Panc1 (cell line): ENCODE measurements around the gene C14orf132.

Source experiments
- CTCF ChIP-seq: fragments of 450-650 bp; IDR thresholded peaks from 2 replicates; pipeline ENCODE4 v1.5.1; 2017; ENCODE audit warnings: mild to moderate bottlenecking
- POLR2AphosphoS5 ChIP-seq: IDR thresholded peaks from 2 replicates; pipeline ENCODE4 v1.6.1; 2012; ENCODE audit warnings: mild to moderate bottlenecking, low read depth, low read length, moderate library complexity
- REST ChIP-seq, 2 experiments: IDR thresholded peaks; 2 replicates each; pipeline ENCODE4 v1.6.1; 2011 to 2012; ENCODE audit warnings: low read depth in 2 of 2, control low read depth in 1 of 2, low read length in 1 of 2, mild to moderate bottlenecking in 1 of 2, moderate library complexity in 1 of 2; ENCODE audit not compliant: insufficient read depth in 1 of 2
- TCF7L2 ChIP-seq: IDR thresholded peaks from 2 replicates; pipeline ENCODE4 v1.6.1; 2011; ENCODE audit warnings: mild to moderate bottlenecking, low read depth, low read length, inconsistent platforms

DNA sequence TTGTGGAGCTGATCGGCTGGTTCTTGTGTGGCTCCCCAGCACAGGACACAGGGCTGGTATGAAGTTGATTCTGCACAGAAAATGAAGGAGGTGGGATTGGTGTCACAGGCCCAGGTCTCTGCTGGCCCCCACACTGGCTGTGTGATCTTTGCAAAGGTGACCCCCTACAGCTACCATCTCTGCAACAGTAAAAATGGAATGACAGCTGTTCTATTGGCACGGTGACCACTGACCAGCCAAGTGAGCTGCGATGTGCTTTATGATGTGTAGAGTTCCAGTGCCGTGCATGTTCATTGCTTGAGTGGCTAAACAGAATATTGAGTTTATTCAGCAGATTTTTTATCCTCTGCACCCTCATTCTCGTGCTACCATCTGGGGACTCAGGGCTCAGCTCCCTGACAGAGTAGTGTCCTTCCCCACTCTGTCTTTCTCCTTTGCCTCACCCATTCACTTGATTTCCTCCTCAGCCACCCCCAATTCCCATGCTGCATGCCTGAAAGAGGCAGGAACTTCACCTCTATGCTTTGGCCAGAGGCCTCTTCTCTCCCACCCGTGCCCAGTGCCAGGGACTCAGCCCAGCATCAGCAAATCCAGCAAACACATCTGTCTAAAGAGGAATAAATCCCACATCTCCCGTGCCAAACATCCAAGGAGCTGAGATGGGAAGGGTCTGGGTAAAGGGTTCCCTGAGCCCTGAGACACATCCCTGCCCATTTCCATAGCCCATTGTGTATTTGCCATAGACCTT, 21.2 kb downstream of the C14orf132 start:
- TF ChIP-seq CTCF: no peak
- no peak for TF ChIP-seq TCF7L2
- no peak for TF ChIP-seq POLR2AphosphoS5
- no peak for TF ChIP-seq REST (IDR thresholded peaks at IDR 0.05; ENCODE audit: insufficient read depth in 1 of 2, low read depth in 2 of 2, low read length in 1 of 2)
